Panc1 (cell line): ENCODE measurements around the gene GLOD4. TPM values are rescaled to one million over a fixed set of nuclear protein-coding genes. Genes with fewer than 3 reads are reported as not detected.
"Not testable (repeated sequence)": the region's sequence is repeated elsewhere in the genome, so short reads cannot be mapped to it uniquely, and the experiment has no call there.

Source experiments
- ATAC-seq: fragments of 200-7000 bp; cut with Tn5 transposase; 2 replicates; pipeline ENCODE4 v1.9.1; 2020; ENCODE audit warnings: mild to moderate bottlenecking, moderate library complexity
- BruUV-seq: library from RNA; stranded (reverse); fragments of 400-500 nt; replicated peaks from 2 replicates; lab custom pipeline; 2021; lab: Mats Ljungman, UMichigan
- CTCF ChIA-PET: fragments of 300-600 bp; sonication (Branson Sonifier 250); formaldehyde crosslinking; loops from one replicate; lab custom pipeline; 2022; ENCODE audit warnings: antibody characterized with exemption; lab: Charles Lee
- POLR2A ChIA-PET: fragments of 300-600 bp; sonication (Branson Sonifier 250); formaldehyde crosslinking; loops from one replicate; lab custom pipeline; 2022; ENCODE audit warnings: antibody characterized with exemption; lab: Charles Lee
- DNase-seq: peaks from one replicate; pipeline ENCODE4 v3.0.0-alpha.2; 2010; ENCODE audit warnings: low read depth, low spot score
- H3K27ac ChIP-seq: 2 replicates; pipeline ENCODE4 v1.5.1; 2011; ENCODE audit warnings: mild to moderate bottlenecking, low read length, inconsistent platforms
- H3K27me3 ChIP-seq: fragments of 200-500 bp; sonication (Bioruptor generic); 2 replicates; pipeline ENCODE4 v1.6.0; 2014; ENCODE audit warnings: low read length, inconsistent platforms; ENCODE audit not compliant: control insufficient read depth, insufficient read depth
- H3K36me3 ChIP-seq: fragments of 200-500 bp; sonication (Bioruptor generic); 2 replicates; pipeline ENCODE4 v1.5.1; 2014; ENCODE audit warnings: inconsistent platforms, mild to moderate bottlenecking, low read length, moderate library complexity; ENCODE audit not compliant: control insufficient read depth, insufficient read depth
- H3K4me1 ChIP-seq: 2 replicates; pipeline ENCODE4 v1.5.1; 2011; ENCODE audit warnings: inconsistent platforms, mild to moderate bottlenecking, low read length, moderate library complexity; ENCODE audit not compliant: control insufficient read depth, insufficient read depth
- H3K4me3 ChIP-seq, 2 experiments: 2 replicates each; pipeline ENCODE4 v1.5.1; 2011 to 2012; ENCODE audit warnings: low read depth in 2 of 2, low read length in 2 of 2, mild to moderate bottlenecking in 2 of 2, inconsistent platforms in 1 of 2, moderate library complexity in 1 of 2
- H3K9me3 ChIP-seq: fragments of 200-500 bp; sonication (Bioruptor generic); 2 replicates; pipeline ENCODE4 v1.5.1; 2014; ENCODE audit warnings: low read depth, mild to moderate bottlenecking, inconsistent platforms, low read length, moderate library complexity; ENCODE audit not compliant: control insufficient read depth, insufficient read depth
- CTCF ChIP-seq: fragments of 450-650 bp; IDR thresholded peaks from 2 replicates; pipeline ENCODE4 v1.5.1; 2017; ENCODE audit warnings: mild to moderate bottlenecking
- POLR2AphosphoS5 ChIP-seq: IDR thresholded peaks from 2 replicates; pipeline ENCODE4 v1.6.1; 2012; ENCODE audit warnings: mild to moderate bottlenecking, low read depth, low read length, moderate library complexity
- REST ChIP-seq, 2 experiments: IDR thresholded peaks; 2 replicates each; pipeline ENCODE4 v1.6.1; 2011 to 2012; ENCODE audit warnings: low read depth in 2 of 2, control low read depth in 1 of 2, low read length in 1 of 2, mild to moderate bottlenecking in 1 of 2, moderate library complexity in 1 of 2; ENCODE audit not compliant: insufficient read depth in 1 of 2
- SIN3A ChIP-seq: IDR thresholded peaks from 2 replicates; pipeline ENCODE4 v1.6.1; 2012; ENCODE audit warnings: low read depth, mild to moderate bottlenecking, low read length, moderate library complexity, borderline replicate concordance; ENCODE audit not compliant: insufficient read depth
- TCF7L2 ChIP-seq: IDR thresholded peaks from 2 replicates; pipeline ENCODE4 v1.6.1; 2011; ENCODE audit warnings: mild to moderate bottlenecking, low read depth, low read length, inconsistent platforms
- in situ Hi-C: cut with HindIII; loops from 2 replicates; pipeline ENCODE4 v1.10.0; 2016; ENCODE audit warnings: low sequenced_read_pairs, low pct_unique_long_range_greater_than_20kb
- intact Hi-C: fragments of 100-400 bp; cut with micrococcal nuclease; formaldehyde crosslinking; loops from one replicate; pipeline ENCODE4 v1.10.0; 2022; ENCODE audit not compliant: unreplicated experiment
- total RNA-seq: library from RNA; stranded (reverse); gene quantifications from one replicate; pipeline ENCODE4 v1.2.1, GENCODE V29; 2021; ENCODE audit not compliant: unreplicated experiment

The GLOD4 gene
- total RNA-seq, 1 experiment from 2014 or later, result 57.8 TPM

GRCh38 chr17:792277-792676 is 10.2 kb upstream of the GLOD4 start:
- ATAC-seq (no peak), DNase-seq (no peak)
- no peaks in the 10 kb centered on the region for H3K9me3 ChIP-seq
- POLR2A ChIA-PET, result no interaction called here
- no TSS peak for BruUV-seq
- no peak overlapping the region for H3K4me3 ChIP-seq
- no peak for TF ChIP-seq CTCF
- TF ChIP-seq POLR2AphosphoS5, result peak; percentile 15; the same call in 1 of the 2 replicates
- peaks cover 17% of the 10 kb centered on the region for H3K4me1 ChIP-seq
- H3K36me3 ChIP-seq, result no peaks in the 10 kb centered on the region; the same call in 1 of the 2 replicates
- intact Hi-C loops, result no loop called here
- 0 out of 2 replicates have a peak overlapping the region, but pooled peaks have one; percentile 23 for H3K27ac ChIP-seq
- CTCF ChIA-PET, result interaction anchor here (0.5 kb wide), 1 partner anchor 144 kb away, joined by 3 read pairs; no protein-coding TSS in a partner anchor
- in situ Hi-C loops, result no loop called here
- H3K27me3 ChIP-seq, result no peaks in the 10 kb centered on the region

GRCh38 chr17:791829-792228 is 9.7 kb upstream of the GLOD4 start:
- Histone ChIP-seq H3K36me3 (no peaks in the 10 kb centered on the region; the same call in 1 of the 2 replicates), H3K4me1 (peaks cover 17% of the 10 kb centered on the region), H3K27me3 (no peaks in the 10 kb centered on the region), H3K9me3 (no peaks in the 10 kb centered on the region), H3K4me3 (no peak overlapping the region), H3K27ac (no peak overlapping the region)
- no peak for DNase-seq
- ATAC-seq, result no peak
- no TSS peak for BruUV-seq
- TF ChIP-seq REST (IDR thresholded peaks at IDR 0.05; ENCODE audit: insufficient read depth in 1 of 2, low read depth in 2 of 2, low read length in 1 of 2), result no peak
- TF ChIP-seq SIN3A, result no peak
- TF ChIP-seq CTCF, result no peak
- TF ChIP-seq POLR2AphosphoS5, result no peak
- TF ChIP-seq TCF7L2, result no peak
- ChIA-PET POLR2A (no interaction called here), CTCF (no interaction called here)
- intact Hi-C loops (no loop called here), in situ Hi-C loops (no loop called here)

- intact Hi-C loops, H3K4me3 ChIP-seq, in situ Hi-C loops, H3K9me3 ChIP-seq, DNase-seq, H3K27me3 ChIP-seq, H3K36me3 ChIP-seq, BruUV-seq, POLR2A ChIA-PET, ATAC-seq, CTCF ChIA-PET, H3K27ac ChIP-seq: not testable (repeated sequence)
- H3K4me1 ChIP-seq, result peaks cover 17% of the 10 kb centered on the region
These were observed 8.8 kb upstream of the GLOD4 start for GRCh38 chr17:790874-791247.

GRCh38 chr17:789931-790873 is 8.1 kb upstream of the GLOD4 start:
- intact Hi-C loops, H3K9me3 ChIP-seq, BruUV-seq, H3K27me3 ChIP-seq, DNase-seq, CTCF ChIA-PET, H3K36me3 ChIP-seq, H3K4me3 ChIP-seq, H3K27ac ChIP-seq, in situ Hi-C loops, POLR2A ChIA-PET: not testable (repeated sequence)
- peak; percentile 49 for ATAC-seq
- H3K4me1 ChIP-seq, result peaks cover 11% of the 10 kb centered on the region
